K562 (cell line): ENCODE measurements around the gene TNFSF13. TPM values are rescaled to one million over a fixed set of nuclear protein-coding genes. Genes with fewer than 3 reads are reported as not detected.
A peak's percentile ranks its signal among the peaks of the same experiment; 100 is the strongest.

Experiments used
- CBFA2T2 ChIP-seq: fragments of 450-650 bp; conservative IDR thresholded peaks from 2 replicates; pipeline ENCODE4 v1.6.1; 2017; ENCODE audit warnings: mild to moderate bottlenecking
- NR2C1 ChIP-seq, 2 experiments: fragments of 450-650 bp; IDR thresholded peaks; 2 replicates each; pipeline ENCODE4 v1.6.1; 2017; ENCODE audit warnings: mild to moderate bottlenecking in 2 of 2, antibody characterized with exemption in 1 of 2, inconsistent platforms in 1 of 2, missing compliant biosample characterization in 1 of 2, missing genetic modification characterization in 1 of 2
- RBM25 ChIP-seq: fragments of 200-400 bp; formaldehyde crosslinking; IDR thresholded peaks from 2 replicates; pipeline ENCODE4 v1.6.1; 2018; ENCODE audit warnings: low read length, low read depth, moderate library complexity; ENCODE audit not compliant: severe bottlenecking
- TAF7 ChIP-seq: fragments of 450-650 bp; IDR thresholded peaks from 2 replicates; pipeline ENCODE4 v1.6.1; 2016; ENCODE audit warnings: missing genetic modification characterization, missing compliant biosample characterization
- YY1 ChIP-seq, 3 experiments: IDR thresholded peaks; 2 replicates each; pipeline ENCODE4 v1.6.1; 2011; ENCODE audit warnings: low read length in 2 of 3, mild to moderate bottlenecking in 2 of 3, moderate library complexity in 2 of 3, borderline replicate concordance in 1 of 3, control low read depth in 1 of 3, low read depth in 1 of 3; ENCODE audit not compliant: insufficient read depth in 3 of 3, insufficient replicate concordance in 2 of 3, control insufficient read depth in 1 of 3, insufficient read length in 1 of 3; ENCODE audit errors: extremely low read depth in 1 of 3
- ZNF124 ChIP-seq: sonication (generic); formaldehyde crosslinking; IDR thresholded peaks from 2 replicates; pipeline ENCODE4 v1.8.1; 2022; ENCODE audit warnings: missing genetic modification reagents
- ZNF133 ChIP-seq: fragments of 250-450 bp; sonication (Bioruptor Pico); IDR thresholded peaks from 2 replicates; pipeline ENCODE4 v1.4.0; 2020; ENCODE audit warnings: mild to moderate bottlenecking
- ZNF217 ChIP-seq: sonication (generic); formaldehyde crosslinking; IDR thresholded peaks from 2 replicates; pipeline ENCODE4 v1.8.0; 2022; ENCODE audit warnings: mild to moderate bottlenecking, missing genetic modification reagents
- polyA plus RNA-seq, 8 experiments: library from polyadenylated mRNA; depleted of rRNA in 4 of 8; stranded (reverse) in 5 of 8; unstranded in 3 of 8; fragments of >200 nt; fragmentation: Nextera tagmentation in 2 of 8; fragmentation: Illumina TruSeq in 1 of 8; extraction: Ambion mirVana in 2 of 8; extraction: Trizol in 1 of 8; gene quantifications; 2 replicates each; pipeline versions ENCODE4 v1.2.1 to v1.2.3, GENCODE V29; 2011 to 2014; ENCODE audit warnings: inconsistent platforms in 1 of 8, missing spikeins in 1 of 8
- total RNA-seq, 7 experiments: library from RNA; depleted of rRNA in 6 of 7; stranded (reverse); fragments of >200 nt in 6 of 7; fragmentation: Illumina TruSeq in 2 of 7; extraction: Trizol in 2 of 7; gene quantifications; 2 replicates each; pipeline versions ENCODE4 v1.2.1 to v1.2.3, GENCODE V29; 2011 to 2021; ENCODE audit warnings: low replicate concordance in 1 of 7
- TF ChIP-seq, protein P1 (sequence below): sonication (generic); IDR thresholded peaks from 2 replicates; pipeline ENCODE4 v1.6.1; 2016
- TF ChIP-seq, protein P2 (sequence below): fragments of 450-650 bp; IDR thresholded peaks from 2 replicates; pipeline ENCODE4 v1.6.1; 2018; ENCODE audit not compliant: partially characterized antibody
- TF ChIP-seq, protein P3 (sequence below): fragments of 450-650 bp; IDR thresholded peaks from 2 replicates; pipeline ENCODE4 v1.6.1; 2017; ENCODE audit warnings: antibody characterized with exemption, mild to moderate bottlenecking
- TF ChIP-seq, protein P4 (sequence below), 3 experiments: fragments of 200-800 bp in 1 of 3; fragments of 250-450 bp in 1 of 3; fragments of 450-650 bp in 1 of 3; sonication (Bioruptor Pico) in 1 of 3; sonication (Bioruptor generic) in 1 of 3; formaldehyde crosslinking in 1 of 3; IDR thresholded peaks; 2 replicates each; pipeline versions ENCODE4 v1.6.1 to v1.8.0; 2016 to 2022; ENCODE audit warnings: mild to moderate bottlenecking in 2 of 3, missing genetic modification characterization in 2 of 3, missing compliant biosample characterization in 1 of 3, moderate library complexity in 1 of 3

The TNFSF13 gene
- total and polyA plus RNA-seq, 9 of the 15 experiments (the other 6 are each of a cell fraction or from before 2014, with no cell fraction given): 0.04 to 0.51 (median 0.19) TPM; not detected in 1

DNA sequence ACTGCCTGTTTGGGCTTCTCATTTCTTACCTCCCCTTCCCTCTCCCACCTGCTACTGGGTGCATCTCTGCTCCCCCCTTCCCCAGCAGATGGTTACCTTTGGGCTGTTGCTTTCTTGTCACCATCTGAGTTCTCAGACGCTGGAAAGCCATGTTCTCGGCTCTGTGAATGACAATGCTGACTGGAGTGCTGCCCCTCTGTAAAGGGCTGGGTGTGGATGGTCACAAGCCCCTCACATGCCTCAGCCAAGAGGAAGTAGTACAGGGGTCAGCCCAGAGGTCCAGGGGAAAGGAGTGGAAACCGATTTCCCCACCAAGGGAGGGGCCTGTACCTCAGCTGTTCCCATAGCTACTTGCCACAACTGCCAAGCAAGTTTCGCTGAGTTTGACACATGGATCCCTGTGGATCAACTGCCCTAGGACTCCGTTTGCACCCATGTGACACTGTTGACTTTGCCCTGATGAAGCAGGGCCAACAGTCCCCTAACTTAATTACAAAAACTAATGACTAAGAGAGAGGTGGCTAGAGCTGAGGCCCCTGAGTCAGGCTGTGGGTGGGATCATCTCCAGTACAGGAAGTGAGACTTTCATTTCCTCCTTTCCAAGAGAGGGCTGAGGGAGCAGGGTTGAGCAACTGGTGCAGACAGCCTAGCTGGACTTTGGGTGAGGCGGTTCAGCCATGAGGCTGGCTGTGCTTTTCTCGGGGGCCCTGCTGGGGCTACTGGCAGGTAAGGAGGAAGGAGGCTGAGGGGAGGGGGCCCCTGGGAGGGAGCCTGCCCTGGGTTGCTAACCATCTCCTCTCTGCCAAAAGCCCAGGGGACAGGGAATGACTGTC, 20.7 kb downstream of the TNFSF13 start, which contains the start of gene CD68 (continued):
- no peak for TF ChIP-seq RBM25
- TF ChIP-seq CBFA2T2: no peak
- TF ChIP-seq NR2C1 (IDR thresholded peaks at IDR 0.05): no peak
- no peak for TF ChIP-seq NR2C1 (tag; IDR thresholded peaks at IDR 0.05)
- TF ChIP-seq, protein P1, sequence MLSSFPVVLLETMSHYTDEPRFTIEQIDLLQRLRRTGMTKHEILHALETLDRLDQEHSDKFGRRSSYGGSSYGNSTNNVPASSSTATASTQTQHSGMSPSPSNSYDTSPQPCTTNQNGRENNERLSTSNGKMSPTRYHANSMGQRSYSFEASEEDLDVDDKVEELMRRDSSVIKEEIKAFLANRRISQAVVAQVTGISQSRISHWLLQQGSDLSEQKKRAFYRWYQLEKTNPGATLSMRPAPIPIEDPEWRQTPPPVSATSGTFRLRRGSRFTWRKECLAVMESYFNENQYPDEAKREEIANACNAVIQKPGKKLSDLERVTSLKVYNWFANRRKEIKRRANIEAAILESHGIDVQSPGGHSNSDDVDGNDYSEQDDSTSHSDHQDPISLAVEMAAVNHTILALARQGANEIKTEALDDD: peak; percentile 78
- TF ChIP-seq ZNF124 (CRISPR knock-in tag): no peak
- TF ChIP-seq, protein P2, sequence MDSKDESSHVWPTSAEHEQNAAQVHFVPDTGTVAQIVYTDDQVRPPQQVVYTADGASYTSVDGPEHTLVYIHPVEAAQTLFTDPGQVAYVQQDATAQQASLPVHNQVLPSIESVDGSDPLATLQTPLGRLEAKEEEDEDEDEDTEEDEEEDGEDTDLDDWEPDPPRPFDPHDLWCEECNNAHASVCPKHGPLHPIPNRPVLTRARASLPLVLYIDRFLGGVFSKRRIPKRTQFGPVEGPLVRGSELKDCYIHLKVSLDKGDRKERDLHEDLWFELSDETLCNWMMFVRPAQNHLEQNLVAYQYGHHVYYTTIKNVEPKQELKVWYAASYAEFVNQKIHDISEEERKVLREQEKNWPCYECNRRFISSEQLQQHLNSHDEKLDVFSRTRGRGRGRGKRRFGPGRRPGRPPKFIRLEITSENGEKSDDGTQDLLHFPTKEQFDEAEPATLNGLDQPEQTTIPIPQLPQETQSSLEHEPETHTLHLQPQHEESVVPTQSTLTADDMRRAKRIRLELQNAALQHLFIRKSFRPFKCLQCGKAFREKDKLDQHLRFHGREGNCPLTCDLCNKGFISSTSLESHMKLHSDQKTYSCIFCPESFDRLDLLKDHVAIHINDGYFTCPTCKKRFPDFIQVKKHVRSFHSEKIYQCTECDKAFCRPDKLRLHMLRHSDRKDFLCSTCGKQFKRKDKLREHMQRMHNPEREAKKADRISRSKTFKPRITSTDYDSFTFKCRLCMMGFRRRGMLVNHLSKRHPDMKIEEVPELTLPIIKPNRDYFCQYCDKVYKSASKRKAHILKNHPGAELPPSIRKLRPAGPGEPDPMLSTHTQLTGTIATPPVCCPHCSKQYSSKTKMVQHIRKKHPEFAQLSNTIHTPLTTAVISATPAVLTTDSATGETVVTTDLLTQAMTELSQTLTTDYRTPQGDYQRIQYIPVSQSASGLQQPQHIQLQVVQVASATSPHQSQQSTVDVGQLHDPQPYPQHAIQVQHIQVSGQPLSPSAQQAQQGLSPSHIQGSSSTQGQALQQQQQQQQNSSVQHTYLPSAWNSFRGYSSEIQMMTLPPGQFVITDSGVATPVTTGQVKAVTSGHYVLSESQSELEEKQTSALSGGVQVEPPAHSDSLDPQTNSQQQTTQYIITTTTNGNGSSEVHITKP: no peak
- TF ChIP-seq, protein P3, sequence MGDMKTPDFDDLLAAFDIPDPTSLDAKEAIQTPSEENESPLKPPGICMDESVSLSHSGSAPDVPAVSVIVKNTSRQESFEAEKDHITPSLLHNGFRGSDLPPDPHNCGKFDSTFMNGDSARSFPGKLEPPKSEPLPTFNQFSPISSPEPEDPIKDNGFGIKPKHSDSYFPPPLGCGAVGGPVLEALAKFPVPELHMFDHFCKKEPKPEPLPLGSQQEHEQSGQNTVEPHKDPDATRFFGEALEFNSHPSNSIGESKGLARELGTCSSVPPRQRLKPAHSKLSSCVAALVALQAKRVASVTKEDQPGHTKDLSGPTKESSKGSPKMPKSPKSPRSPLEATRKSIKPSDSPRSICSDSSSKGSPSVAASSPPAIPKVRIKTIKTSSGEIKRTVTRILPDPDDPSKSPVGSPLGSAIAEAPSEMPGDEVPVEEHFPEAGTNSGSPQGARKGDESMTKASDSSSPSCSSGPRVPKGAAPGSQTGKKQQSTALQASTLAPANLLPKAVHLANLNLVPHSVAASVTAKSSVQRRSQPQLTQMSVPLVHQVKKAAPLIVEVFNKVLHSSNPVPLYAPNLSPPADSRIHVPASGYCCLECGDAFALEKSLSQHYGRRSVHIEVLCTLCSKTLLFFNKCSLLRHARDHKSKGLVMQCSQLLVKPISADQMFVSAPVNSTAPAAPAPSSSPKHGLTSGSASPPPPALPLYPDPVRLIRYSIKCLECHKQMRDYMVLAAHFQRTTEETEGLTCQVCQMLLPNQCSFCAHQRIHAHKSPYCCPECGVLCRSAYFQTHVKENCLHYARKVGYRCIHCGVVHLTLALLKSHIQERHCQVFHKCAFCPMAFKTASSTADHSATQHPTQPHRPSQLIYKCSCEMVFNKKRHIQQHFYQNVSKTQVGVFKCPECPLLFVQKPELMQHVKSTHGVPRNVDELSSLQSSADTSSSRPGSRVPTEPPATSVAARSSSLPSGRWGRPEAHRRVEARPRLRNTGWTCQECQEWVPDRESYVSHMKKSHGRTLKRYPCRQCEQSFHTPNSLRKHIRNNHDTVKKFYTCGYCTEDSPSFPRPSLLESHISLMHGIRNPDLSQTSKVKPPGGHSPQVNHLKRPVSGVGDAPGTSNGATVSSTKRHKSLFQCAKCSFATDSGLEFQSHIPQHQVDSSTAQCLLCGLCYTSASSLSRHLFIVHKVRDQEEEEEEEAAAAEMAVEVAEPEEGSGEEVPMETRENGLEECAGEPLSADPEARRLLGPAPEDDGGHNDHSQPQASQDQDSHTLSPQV: peak; percentile 23; the same call in 1 of the 2 replicates
- TF ChIP-seq ZNF217: no peak
- TF ChIP-seq YY1 (IDR thresholded peaks at IDR 0.05; ENCODE audit: borderline replicate concordance in 1 of 3, control insufficient read depth in 1 of 3, extremely low read depth in 1 of 3, insufficient read depth in 3 of 3, insufficient read length in 1 of 3, insufficient replicate concordance in 2 of 3, low read depth in 1 of 3, low read length in 2 of 3): peak in 1 of 3 experiments; percentile 42
- TF ChIP-seq TAF7: no peak
- TF ChIP-seq ZNF133 (CRISPR knock-in tag): no peak
- TF ChIP-seq, protein P4, sequence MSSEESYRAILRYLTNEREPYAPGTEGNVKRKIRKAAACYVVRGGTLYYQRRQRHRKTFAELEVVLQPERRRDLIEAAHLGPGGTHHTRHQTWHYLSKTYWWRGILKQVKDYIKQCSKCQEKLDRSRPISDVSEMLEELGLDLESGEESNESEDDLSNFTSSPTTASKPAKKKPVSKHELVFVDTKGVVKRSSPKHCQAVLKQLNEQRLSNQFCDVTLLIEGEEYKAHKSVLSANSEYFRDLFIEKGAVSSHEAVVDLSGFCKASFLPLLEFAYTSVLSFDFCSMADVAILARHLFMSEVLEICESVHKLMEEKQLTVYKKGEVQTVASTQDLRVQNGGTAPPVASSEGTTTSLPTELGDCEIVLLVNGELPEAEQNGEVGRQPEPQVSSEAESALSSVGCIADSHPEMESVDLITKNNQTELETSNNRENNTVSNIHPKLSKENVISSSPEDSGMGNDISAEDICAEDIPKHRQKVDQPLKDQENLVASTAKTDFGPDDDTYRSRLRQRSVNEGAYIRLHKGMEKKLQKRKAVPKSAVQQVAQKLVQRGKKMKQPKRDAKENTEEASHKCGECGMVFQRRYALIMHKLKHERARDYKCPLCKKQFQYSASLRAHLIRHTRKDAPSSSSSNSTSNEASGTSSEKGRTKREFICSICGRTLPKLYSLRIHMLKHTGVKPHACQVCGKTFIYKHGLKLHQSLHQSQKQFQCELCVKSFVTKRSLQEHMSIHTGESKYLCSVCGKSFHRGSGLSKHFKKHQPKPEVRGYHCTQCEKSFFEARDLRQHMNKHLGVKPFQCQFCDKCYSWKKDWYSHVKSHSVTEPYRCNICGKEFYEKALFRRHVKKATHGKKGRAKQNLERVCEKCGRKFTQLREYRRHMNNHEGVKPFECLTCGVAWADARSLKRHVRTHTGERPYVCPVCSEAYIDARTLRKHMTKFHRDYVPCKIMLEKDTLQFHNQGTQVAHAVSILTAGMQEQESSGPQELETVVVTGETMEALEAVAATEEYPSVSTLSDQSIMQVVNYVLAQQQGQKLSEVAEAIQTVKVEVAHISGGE (CRISPR knock-in tag; IDR thresholded peaks at IDR 0.05): no peak
